Loucy (cell line): Measurements from ENCODE around the gene CD38.

ENCODE experiments used
- H2AFZ ChIP-seq: fragments of 200-600 bp; sonication (generic); 2 replicates; pipeline ENCODE4 v1.6.0; 2016; ENCODE audit warnings: antibody characterized with exemption, mild to moderate bottlenecking, low read length, moderate library complexity
- H3F3A ChIP-seq: fragments of 200-600 bp; 2 replicates; pipeline ENCODE4 v1.6.0; 2016; ENCODE audit warnings: antibody characterized with exemption, low read depth, mild to moderate bottlenecking
- H3K27me3 ChIP-seq: fragments of 200-600 bp; sonication (generic); 2 replicates; pipeline ENCODE4 v1.6.1; 2014; ENCODE audit warnings: low read length, mild to moderate bottlenecking; ENCODE audit not compliant: insufficient read depth, poor library complexity, severe bottlenecking
- H3K36me3 ChIP-seq: fragments of 200-600 bp; sonication (generic); 2 replicates; pipeline ENCODE4 v1.6.1; 2016; ENCODE audit warnings: low read length; ENCODE audit not compliant: insufficient read depth
- H3K4me1 ChIP-seq: fragments of 200-600 bp; sonication (generic); 2 replicates; pipeline ENCODE4 v1.5.1; 2014; ENCODE audit warnings: low read length, mild to moderate bottlenecking; ENCODE audit not compliant: insufficient read depth, poor library complexity, severe bottlenecking
- H3K4me2 ChIP-seq: fragments of 200-600 bp; sonication (generic); 2 replicates; pipeline ENCODE4 v1.6.0; 2014; ENCODE audit warnings: antibody characterized with exemption, low read length, low read depth, mild to moderate bottlenecking; ENCODE audit not compliant: poor library complexity, severe bottlenecking
- H3K4me3 ChIP-seq: fragments of 200-600 bp; sonication (generic); 2 replicates; pipeline ENCODE4 v1.5.1; 2014; ENCODE audit warnings: low read length, mild to moderate bottlenecking, mixed read lengths; ENCODE audit not compliant: poor library complexity, severe bottlenecking
- H3K79me2 ChIP-seq: fragments of 200-600 bp; sonication (generic); 2 replicates; pipeline ENCODE4 v1.6.1; 2014; ENCODE audit warnings: low read length; ENCODE audit not compliant: insufficient read depth
- H3K9ac ChIP-seq: fragments of 200-600 bp; sonication (generic); 2 replicates; pipeline ENCODE4 v1.6.0; 2014; ENCODE audit warnings: mild to moderate bottlenecking, low read depth, low read length, moderate library complexity; ENCODE audit not compliant: poor library complexity, severe bottlenecking
- H3K9me2 ChIP-seq: fragments of 200-600 bp; sonication (generic); replicated peaks from 2 replicates; pipeline ENCODE4 v1.6.1; 2016; ENCODE audit warnings: low read depth, low read length, mixed read lengths
- H3K9me3 ChIP-seq: fragments of 200-600 bp; sonication (generic); 2 replicates; pipeline ENCODE4 v1.6.1; 2014; ENCODE audit warnings: mild to moderate bottlenecking, antibody characterized with exemption, low read length, low read depth; ENCODE audit not compliant: insufficient read depth
- H4K20me1 ChIP-seq: fragments of 200-600 bp; sonication (generic); 2 replicates; pipeline ENCODE4 v1.6.0; 2014; ENCODE audit warnings: antibody characterized with exemption, low read length, mild to moderate bottlenecking; ENCODE audit not compliant: insufficient read depth, poor library complexity, severe bottlenecking
- CTCF ChIP-seq: fragments of 200-600 bp; sonication (generic); conservative IDR thresholded peaks from 2 replicates; pipeline ENCODE4 v1.5.1; 2014; ENCODE audit warnings: mild to moderate bottlenecking, antibody characterized with exemption, low read length
- EZH2phosphoT487 ChIP-seq: fragments of 200-600 bp; IDR thresholded peaks from 2 replicates; pipeline ENCODE4 v1.6.1; 2018; ENCODE audit warnings: antibody characterized with exemption, mild to moderate bottlenecking, moderate library complexity, borderline replicate concordance

Gene CD38

DNA sequence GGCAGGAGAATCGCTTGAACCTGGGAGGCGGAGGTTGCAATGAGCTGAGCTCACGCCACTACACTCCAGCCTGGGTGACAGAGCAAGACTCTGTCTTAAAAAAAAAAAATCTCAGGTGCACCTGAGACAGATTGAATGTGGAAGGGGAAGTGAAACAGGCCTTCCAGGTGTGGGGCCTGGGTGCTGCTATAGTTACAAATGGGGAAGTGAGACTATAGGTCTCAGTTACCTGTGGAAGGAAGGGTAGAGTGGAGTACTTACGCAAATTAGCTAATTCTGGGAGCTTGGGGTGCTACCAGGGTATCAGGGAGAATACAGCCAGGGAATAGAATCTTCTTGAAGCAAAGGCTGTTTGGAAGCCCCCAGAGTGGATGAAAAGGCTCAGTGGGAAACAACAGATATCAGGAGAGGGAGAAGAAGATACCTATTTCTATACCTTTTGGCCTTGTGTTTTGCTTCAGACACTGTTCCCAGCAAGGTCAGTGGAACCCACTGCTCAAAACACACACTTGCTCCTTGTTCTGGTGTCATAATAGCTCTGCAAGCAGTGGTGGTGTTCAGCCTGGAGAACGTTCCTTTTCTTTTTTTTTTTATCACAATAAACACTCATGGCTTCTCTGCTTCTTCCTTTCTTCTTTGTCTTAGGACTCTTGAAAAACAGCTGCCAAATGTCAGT, 7.0 kb downstream of the CD38 start:
- H3K27me3 ChIP-seq: no peaks in the 10 kb centered on the region
- H3K9ac ChIP-seq: peak overlapping the region; percentile 22
- H2AFZ ChIP-seq: no peak overlapping the region
- H3F3A ChIP-seq: no peaks in the 10 kb centered on the region
- no peaks in the 10 kb centered on the region for H4K20me1 ChIP-seq
- peaks cover 58% of the 10 kb centered on the region for H3K4me1 ChIP-seq
- H3K4me3 ChIP-seq: peak overlapping the region; percentile 22
- TF ChIP-seq EZH2phosphoT487 (no peak), CTCF (no peak)
- H3K9me2 ChIP-seq: no peaks in the 10 kb centered on the region
- H3K9me3 ChIP-seq: no peaks in the 10 kb centered on the region
- H3K4me2 ChIP-seq: peak overlapping the region; percentile 42
- no peaks in the 10 kb centered on the region for H3K36me3 ChIP-seq
- peaks cover 74% of the 10 kb centered on the region for H3K79me2 ChIP-seq

DNA sequence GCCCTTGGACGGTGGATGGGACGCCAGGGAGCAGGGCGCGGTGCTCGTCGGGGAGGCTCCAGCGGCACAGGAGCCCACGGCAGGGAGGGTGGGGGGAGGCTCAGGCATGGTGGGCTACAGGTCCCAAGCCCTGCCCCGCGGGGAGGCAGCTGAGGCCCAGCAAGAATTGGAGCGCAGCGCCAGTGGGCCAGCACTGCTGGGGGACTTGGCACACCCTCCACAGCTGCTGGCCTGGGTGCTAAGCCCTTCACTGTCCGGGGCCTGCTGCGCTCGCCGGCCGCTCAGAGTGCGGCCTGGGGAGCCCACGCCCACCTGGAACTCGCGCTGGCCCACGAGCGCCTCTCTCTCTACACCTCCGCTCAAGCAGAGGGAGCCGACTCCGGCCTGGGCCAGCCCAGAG, 8.6 kb downstream of the CD38 start:
- no peak overlapping the region for H3K4me3 ChIP-seq
- H3K4me2 ChIP-seq: no peak overlapping the region
- H3K9me2 ChIP-seq: no peaks in the 10 kb centered on the region
- H3K79me2 ChIP-seq: peaks cover 57% of the 10 kb centered on the region
- H3K27me3 ChIP-seq: no peaks in the 10 kb centered on the region
- TF ChIP-seq CTCF (no peak), EZH2phosphoT487 (no peak)
- no peaks in the 10 kb centered on the region for H3K9me3 ChIP-seq
- H3K9ac ChIP-seq: no peak overlapping the region
- H2AFZ ChIP-seq: no peak overlapping the region
- H3F3A ChIP-seq: no peaks in the 10 kb centered on the region
- H3K36me3 ChIP-seq: no peaks in the 10 kb centered on the region
- H3K4me1 ChIP-seq: peaks cover 42% of the 10 kb centered on the region
- no peaks in the 10 kb centered on the region for H4K20me1 ChIP-seq

GRCh38 chr4:15792974-15793373, 14.8 kb downstream of the CD38 start:
- Histone ChIP-seq H3K4me2 (no peak overlapping the region), H3F3A (0 out of 2 replicates have a peak, but pooled peaks cover 6% of the 10 kb centered on the region), H3K4me3 (no peak overlapping the region), H4K20me1 (no peaks in the 10 kb centered on the region), H3K36me3 (no peaks in the 10 kb centered on the region), H3K9me3 (no peaks in the 10 kb centered on the region), H3K9ac (no peak overlapping the region), H2AFZ (no peak overlapping the region), H3K79me2 (peaks cover 21% of the 10 kb centered on the region; the same call in 1 of the 2 replicates), H3K27me3 (no peaks in the 10 kb centered on the region), H3K4me1 (peaks cover 24% of the 10 kb centered on the region), H3K9me2 (no peaks in the 10 kb centered on the region)
- no peak for TF ChIP-seq EZH2phosphoT487
- no peak for TF ChIP-seq CTCF
